Breast epithelium (tissue), 3 donors: Measurements from ENCODE around the gene FRMPD1.
"Not testable (repeated sequence)": the region's sequence is repeated elsewhere in the genome, so short reads cannot be mapped to it uniquely, and the experiment has no call there.

Experiments used
- CTCF ChIP-seq, 3 donors: fragments of 450-650 bp; IDR thresholded peaks; one replicate each; pipeline ENCODE4 v1.5.1; 2016 to 2017; ENCODE audit warnings: antibody characterized with exemption in 3 of 3, mild to moderate bottlenecking in 3 of 3, moderate library complexity in 3 of 3
- POLR2A ChIP-seq: fragments of 450-650 bp; IDR thresholded peaks from one replicate; pipeline ENCODE4 v1.6.1; 2016; ENCODE audit warnings: antibody characterized with exemption, mild to moderate bottlenecking, moderate library complexity

GRCh38 chr9:37765263-37765662 is 114.5 kb downstream of the FRMPD1 start:
- not testable (repeated sequence) for TF ChIP-seq POLR2A; CTCF (IDR thresholded peaks at IDR 0.05)
